GM12878 (cell line): Measurements from ENCODE around the gene TRAF3IP1. TPM values are rescaled to one million over a fixed set of nuclear protein-coding genes. Genes with fewer than 3 reads are reported as not detected.

ENCODE experiments used
- ATAC-seq: fragments of 200-7000 bp; cut with Tn5 transposase; 3 replicates; pipeline ENCODE4 v1.9.1; 2020; ENCODE audit warnings: mild to moderate bottlenecking, moderate library complexity
- BruUV-seq: library from RNA; stranded (reverse); fragments of 400-500 nt; replicated peaks from 2 replicates; lab custom pipeline; 2021; lab: Mats Ljungman, UMichigan
- CTCF ChIA-PET: fragments of 300-600 bp; sonication (Branson Sonifier 250); formaldehyde crosslinking; extraction: SDS; loops from one replicate; lab custom pipeline; 2021; ENCODE audit warnings: inconsistent platforms; lab: Yijun Ruan, JAX
- POLR2A ChIA-PET: fragments of 350-600 bp; formaldehyde crosslinking; extraction: SDS; loops from one replicate; lab custom pipeline; 2021; ENCODE audit warnings: inconsistent platforms; lab: Charles Lee
- RAD21 ChIA-PET: fragments of 300-600 bp; sonication (Branson Sonifier 250); formaldehyde crosslinking; loops from one replicate; lab custom pipeline; 2023; ENCODE audit warnings: antibody characterized with exemption; ENCODE audit not compliant: unreplicated experiment; lab: Charles Lee
- SMC1A ChIA-PET: fragments of 300-600 bp; sonication (Branson Sonifier 250); formaldehyde crosslinking; loops from one replicate; lab custom pipeline; 2023; ENCODE audit not compliant: unreplicated experiment, uncharacterized antibody; lab: Charles Lee
- DNase-seq: peaks from one replicate; pipeline ENCODE4 v3.0.0-alpha.2; 2011; ENCODE audit warnings: low read depth, low spot score
- FAIRE-seq: peaks from 3 replicates; lab custom pipeline; 2011; peaks lifted over from hg19 to GRCh38; lab: Jason Lieb, UNC
- H2AFZ ChIP-seq: 2 replicates; pipeline ENCODE4 v1.6.0; 2011; ENCODE audit warnings: low read depth, low read length, control low read depth; ENCODE audit not compliant: control insufficient read depth
- H3K27ac ChIP-seq: 2 replicates; pipeline ENCODE4 v1.5.1; 2011; ENCODE audit warnings: control low read depth; ENCODE audit not compliant: control insufficient read depth, insufficient read depth
- H3K27me3 ChIP-seq, 2 experiments: replicated peaks in 1 of 2; 2 replicates each; pipeline versions ENCODE4 v1.6.0 to v1.6.1; 2011; ENCODE audit warnings: low read length in 1 of 2; ENCODE audit not compliant: control insufficient read depth in 2 of 2, insufficient read depth in 2 of 2
- H3K36me3 ChIP-seq, 2 experiments: 2 replicates each; pipeline ENCODE4 v1.5.1; 2011; ENCODE audit warnings: low read length in 1 of 2; ENCODE audit not compliant: control insufficient read depth in 2 of 2, insufficient read depth in 2 of 2
- H3K4me1 ChIP-seq: 2 replicates; pipeline ENCODE4 v1.6.1; 2011; ENCODE audit warnings: mild to moderate bottlenecking, low read length, moderate library complexity, mixed read lengths; ENCODE audit not compliant: control insufficient read depth, insufficient read depth
- H3K4me2 ChIP-seq: 2 replicates; pipeline ENCODE4 v1.6.0; 2011; ENCODE audit warnings: control low read depth; ENCODE audit not compliant: control insufficient read depth, insufficient read depth
- H3K4me3 ChIP-seq: fragments of 200-600 bp; sonication (generic); 2 replicates; pipeline ENCODE4 v1.5.1; 2016
- H3K79me2 ChIP-seq: 2 replicates; pipeline ENCODE4 v1.6.0; 2011; ENCODE audit warnings: low read length; ENCODE audit not compliant: control insufficient read depth, insufficient read depth
- H3K9ac ChIP-seq: 2 replicates; pipeline ENCODE4 v1.8.0; 2011; ENCODE audit warnings: low read length, control low read depth, mixed read lengths; ENCODE audit not compliant: control insufficient read depth, insufficient read depth
- H3K9me3 ChIP-seq: replicated peaks from 3 replicates; pipeline ENCODE4 v1.5.1; 2011; ENCODE audit warnings: mild to moderate bottlenecking, low read length; ENCODE audit not compliant: control insufficient read depth, insufficient read depth
- H4K20me1 ChIP-seq: 2 replicates; pipeline ENCODE4 v1.6.0; 2011; ENCODE audit not compliant: control insufficient read depth, insufficient read depth
- ATF7 ChIP-seq: fragments of 450-650 bp; IDR thresholded peaks from 2 replicates; pipeline ENCODE4 v1.6.1; 2016; ENCODE audit warnings: low read depth, mild to moderate bottlenecking
- CTCF ChIP-seq, 3 experiments: IDR thresholded peaks in 2 of 3; conservative IDR thresholded peaks in 1 of 3; 2 replicates each; pipeline ENCODE4 v1.5.1; 2011; ENCODE audit warnings: low read depth in 3 of 3, low read length in 3 of 3, mild to moderate bottlenecking in 3 of 3, control low read depth in 2 of 3, moderate library complexity in 2 of 3, inconsistent platforms in 1 of 3, mixed read lengths in 1 of 3; ENCODE audit not compliant: control insufficient read depth in 2 of 3, insufficient read depth in 1 of 3; ENCODE audit errors: extremely low read depth in 1 of 3
- DPF2 ChIP-seq: fragments of 450-650 bp; IDR thresholded peaks from 2 replicates; pipeline ENCODE4 v1.6.1; 2017; ENCODE audit warnings: mild to moderate bottlenecking
- GABPA ChIP-seq: IDR thresholded peaks from 2 replicates; pipeline ENCODE4 v1.6.1; 2014; ENCODE audit warnings: antibody characterized with exemption, low read depth, mild to moderate bottlenecking, inconsistent platforms
- IKZF2 ChIP-seq, 2 experiments: fragments of 450-650 bp; IDR thresholded peaks; 2 replicates each; pipeline ENCODE4 v1.6.1; 2017; ENCODE audit warnings: mild to moderate bottlenecking in 2 of 2, moderate library complexity in 2 of 2
- JUND ChIP-seq: IDR thresholded peaks from 2 replicates; pipeline ENCODE4 v1.6.1; 2012; ENCODE audit warnings: low read depth, mild to moderate bottlenecking, low read length, improper control_type of control experiment, moderate library complexity
- MLLT1 ChIP-seq: fragments of 450-650 bp; IDR thresholded peaks from 2 replicates; pipeline ENCODE4 v1.6.1; 2016; ENCODE audit warnings: mild to moderate bottlenecking
- MTA2 ChIP-seq: fragments of 450-650 bp; IDR thresholded peaks from 2 replicates; pipeline ENCODE4 v1.6.1; 2016; ENCODE audit warnings: low read depth, mild to moderate bottlenecking, moderate library complexity
- PBX3 ChIP-seq: IDR thresholded peaks from 2 replicates; pipeline ENCODE4 v1.6.1; 2011; ENCODE audit warnings: mild to moderate bottlenecking, low read depth, low read length, moderate library complexity; ENCODE audit not compliant: insufficient replicate concordance
- RCOR1 ChIP-seq: conservative IDR thresholded peaks from 2 replicates; pipeline ENCODE4 v1.6.1; 2012; ENCODE audit warnings: low read depth, low read length, improper control_type of control experiment
- RELA ChIP-seq: fragments of 450-650 bp; IDR thresholded peaks from 2 replicates; pipeline ENCODE4 v1.8.0; 2014; ENCODE audit warnings: borderline replicate concordance; ENCODE audit not compliant: partially characterized antibody
- SKIL ChIP-seq: fragments of 450-650 bp; IDR thresholded peaks from 2 replicates; pipeline ENCODE4 v1.6.1; 2017; ENCODE audit warnings: mild to moderate bottlenecking, low read depth, inconsistent platforms; ENCODE audit not compliant: poor library complexity, severe bottlenecking
- SMAD1 ChIP-seq: fragments of 450-650 bp; IDR thresholded peaks from 2 replicates; pipeline ENCODE4 v1.6.1; 2018; ENCODE audit warnings: mild to moderate bottlenecking, low read depth; ENCODE audit not compliant: partially characterized antibody
- STAT3 ChIP-seq: IDR thresholded peaks from 2 replicates; pipeline ENCODE4 v1.6.1; 2011; ENCODE audit warnings: low read depth, low read length, improper control_type of control experiment
- ZBED1 ChIP-seq: IDR thresholded peaks from 2 replicates; pipeline ENCODE4 v1.6.1; 2016; ENCODE audit warnings: borderline replicate concordance
- ZSCAN29 ChIP-seq: fragments of 450-650 bp; IDR thresholded peaks from 2 replicates; pipeline ENCODE4 v1.6.1; 2017; ENCODE audit warnings: mild to moderate bottlenecking, moderate library complexity
- whole genome bisulfite sequencing: methylation state at CpG from one replicate; pipeline ENCODE4 v1.1.6; 2016; ENCODE audit warnings: low lambda C conversion rate; ENCODE audit not compliant: insufficient replicate concordance, insufficient coverage; ENCODE audit errors: missing lambda C conversion rate; 5-methylcytosine and 5-hydroxymethylcytosine counted together
- in situ Hi-C: fragments of 300-500 bp; cut with MboI; formaldehyde crosslinking; loops from 9 replicates; pipeline ENCODE4 v1.14.3; 2018; ENCODE audit warnings: mixed read lengths
- intact Hi-C: fragments of 100-400 bp; cut with micrococcal nuclease; formaldehyde crosslinking; loops from one replicate; pipeline ENCODE4 v1.14.2; 2022; ENCODE audit not compliant: unreplicated experiment
- polyA plus RNA-seq, 11 experiments: library from polyadenylated mRNA; depleted of rRNA in 4 of 11; unstranded in 6 of 11; stranded (reverse) in 5 of 11; fragments of >200 nt; fragmentation: Nextera tagmentation in 4 of 11; fragmentation: Illumina TruSeq in 1 of 11; extraction: Ambion mirVana in 4 of 11; extraction: Trizol in 1 of 11; gene quantifications; 1 replicate in 1 of 11; 2 replicates in 10 of 11; pipeline versions ENCODE4 v1.2.1 to v1.2.3, GENCODE V29; 2011 to 2016; ENCODE audit warnings: inconsistent platforms in 2 of 11, missing spikeins in 2 of 11, low read depth in 1 of 11
- total RNA-seq, 4 experiments: library from RNA; depleted of rRNA in 3 of 4; stranded (reverse); fragments of >200 nt in 3 of 4; fragmentation: Illumina TruSeq in 1 of 4; extraction: Trizol in 1 of 4; gene quantifications; 2 replicates each; pipeline versions ENCODE4 v1.2.1 to v1.2.3, GENCODE V29; 2013 to 2021

Gene TRAF3IP1
- total and polyA plus RNA-seq, 10 of the 15 experiments (the other 5 are each of a cell fraction or from before 2014, with no cell fraction given): 1.6 to 7.5 (median 3.6) TPM

- no peak for DNase-seq
- Histone ChIP-seq H4K20me1 (no peaks in the 10 kb centered on the region), H3K4me2 (peak overlapping the region; percentile 48; the same call in 1 of the 2 replicates), H3K9me3 (no peaks in the 10 kb centered on the region), H3K4me3 (no peak overlapping the region), H3K9ac (no peak overlapping the region), H3K27me3 (no peaks in the 10 kb centered on the region; a peak in 1 of 4 replicates), H3K4me1 (peaks cover 4% of the 10 kb centered on the region), H3K27ac (no peak overlapping the region), H2AFZ (no peak overlapping the region), H3K36me3 (no peaks in the 10 kb centered on the region), H3K79me2 (no peaks in the 10 kb centered on the region)
- intact Hi-C loops (no loop called here), in situ Hi-C loops (no loop called here)
- POLR2A ChIA-PET: no interaction called here
- 47% methylated on average over 5 of the region's 5 CpGs for WGBS
- SMC1A ChIA-PET: no interaction called here
- ATAC-seq: no peak
- no TSS peak for BruUV-seq
- no peak for TF ChIP-seq SKIL
- no peak for TF ChIP-seq DPF2
- TF ChIP-seq CTCF (IDR thresholded peaks at IDR 0.05 in 2 of 3, conservative IDR thresholded peaks at IDR 0.05 in 1 of 3; ENCODE audit: control insufficient read depth in 2 of 3, extremely low read depth in 1 of 3, insufficient read depth in 1 of 3, low read depth in 3 of 3, low read length in 3 of 3): no peak
- TF ChIP-seq ZSCAN29: no peak
- TF ChIP-seq ATF7: no peak
- TF ChIP-seq RELA: no peak
- no peak for TF ChIP-seq GABPA
- TF ChIP-seq STAT3: no peak
- no peak for TF ChIP-seq IKZF2 (IDR thresholded peaks at IDR 0.05)
- no peak for TF ChIP-seq SMAD1
- no peak for TF ChIP-seq JUND
- no peak for TF ChIP-seq ZBED1
- TF ChIP-seq MTA2: no peak
- no peak for TF ChIP-seq MLLT1
- TF ChIP-seq PBX3: no peak
- TF ChIP-seq RCOR1: no peak
- FAIRE-seq: no peak
- RAD21 ChIA-PET: interaction anchor here (0.8 kb wide), 1 partner anchor 18 kb away, joined by 3 read pairs; the partner anchor contains the start of gene PER2
- CTCF ChIA-PET: no interaction called here
Observed at GRCh38 chr2:238306672-238306998, 13.7 kb upstream of the TRAF3IP1 start.
